Sigmoid colon (tissue), 4 donors: ENCODE results near the gene BIRC5.

ENCODE experiments used
- CTCF ChIP-seq, 4 experiments: fragments of 450-650 bp in 3 of 4; fragments of 200-600 bp in 1 of 4; IDR thresholded peaks; one replicate each; pipeline ENCODE4 v1.5.1; 2016 to 2019; ENCODE audit warnings: antibody characterized with exemption in 4 of 4, mild to moderate bottlenecking in 3 of 4, moderate library complexity in 2 of 4
- EP300 ChIP-seq, 4 donors: sonication (generic); formaldehyde crosslinking; IDR thresholded peaks; one replicate each; pipeline ENCODE4 v1.6.1; 2017; ENCODE audit warnings: antibody characterized with exemption in 4 of 4
- POLR2A ChIP-seq, 2 donors: fragments of 450-650 bp; IDR thresholded peaks; one replicate each; pipeline ENCODE4 v1.6.1; 2016; ENCODE audit warnings: antibody characterized with exemption in 2 of 2, mild to moderate bottlenecking in 2 of 2, moderate library complexity in 2 of 2
- POLR2AphosphoS5 ChIP-seq, 4 donors: sonication (generic); formaldehyde crosslinking; IDR thresholded peaks; one replicate each; pipeline ENCODE4 v1.6.1; 2017; ENCODE audit warnings: antibody characterized with exemption in 4 of 4

GRCh38 chr17:78257810-78258322 is 43.8 kb downstream of the BIRC5 start:
- TF ChIP-seq POLR2A (IDR thresholded peaks at IDR 0.05): no peak
- no peak for TF ChIP-seq POLR2AphosphoS5 (IDR thresholded peaks at IDR 0.05)
- TF ChIP-seq CTCF (IDR thresholded peaks at IDR 0.05): no peak
- no peak for TF ChIP-seq EP300 (IDR thresholded peaks at IDR 0.05)
